ENCODE measurements around the gene FGF12. TPM values are rescaled to one million over a fixed set of nuclear protein-coding genes. Genes with fewer than 3 reads are reported as not detected.

FGF12 gene
- total RNA-seq, 1 donor from 2014 or later: not detected

- Mint-ChIP-seq H3K4me1 (ENCODE audit: low read depth) (no peaks in the 10 kb centered on the region), H3K27me3 (ENCODE audit: low read depth) (no peaks in the 10 kb centered on the region), H3K9me3 (no peaks in the 10 kb centered on the region), H3K36me3 (ENCODE audit: low read depth) (no peaks in the 10 kb centered on the region), H3K4me3 (ENCODE audit: low read depth) (no peak overlapping the region), H3K27ac (no peak overlapping the region)
- intact Hi-C loops (cut with micrococcal nuclease): no loop called here
- no peak for DNase-seq (ENCODE audit: low spot score)
These were observed 360.4 kb downstream of the FGF12 start for GRCh38 chr3:192366916-192367315.

GRCh38 chr3:192365571-192365970 lies 361.8 kb downstream of the FGF12 start:
- intact Hi-C loops (cut with micrococcal nuclease): no loop called here
- H3K9me3 Mint-ChIP-seq: no peaks in the 10 kb centered on the region
- DNase-seq (ENCODE audit: low spot score): no peak
- H3K27me3 Mint-ChIP-seq (ENCODE audit: low read depth): no peaks in the 10 kb centered on the region
- H3K4me1 Mint-ChIP-seq (ENCODE audit: low read depth): no peaks in the 10 kb centered on the region
- no peak overlapping the region for H3K27ac Mint-ChIP-seq
- H3K4me3 Mint-ChIP-seq (ENCODE audit: low read depth): no peak overlapping the region
- no peaks in the 10 kb centered on the region for H3K36me3 Mint-ChIP-seq (ENCODE audit: low read depth)

- no peaks in the 10 kb centered on the region for H3K4me1 Mint-ChIP-seq (ENCODE audit: low read depth)
These were observed 363.0 kb downstream of the FGF12 start for GRCh38 chr3:192364316-192364715.

GRCh38 chr3:192354687-192355086 lies 372.7 kb downstream of the FGF12 start:
- no peaks in the 10 kb centered on the region for H3K9me3 Mint-ChIP-seq
- no peak overlapping the region for H3K4me3 Mint-ChIP-seq (ENCODE audit: low read depth)
- no peaks in the 10 kb centered on the region for H3K36me3 Mint-ChIP-seq (ENCODE audit: low read depth)
- DNase-seq (ENCODE audit: low spot score): no peak
- H3K4me1 Mint-ChIP-seq (ENCODE audit: low read depth): no peaks in the 10 kb centered on the region
- no peaks in the 10 kb centered on the region for H3K27me3 Mint-ChIP-seq (ENCODE audit: low read depth)
- intact Hi-C loops (cut with micrococcal nuclease): no loop called here
- H3K27ac Mint-ChIP-seq: no peak overlapping the region

More at GRCh38 chr3:192364316-192364715, 363.0 kb downstream of the FGF12 start:
- intact Hi-C loops (cut with micrococcal nuclease): no loop called here
- Mint-ChIP-seq H3K9me3 (no peaks in the 10 kb centered on the region), H3K27me3 (ENCODE audit: low read depth) (no peaks in the 10 kb centered on the region), H3K36me3 (ENCODE audit: low read depth) (no peaks in the 10 kb centered on the region), H3K4me3 (ENCODE audit: low read depth) (no peak overlapping the region), H3K27ac (no peak overlapping the region)
- no peak for DNase-seq (ENCODE audit: low spot score)

GRCh38 chr3:192352142-192352541 lies 375.2 kb downstream of the FGF12 start:
- Mint-ChIP-seq H3K4me1 (ENCODE audit: low read depth) (no peaks in the 10 kb centered on the region), H3K4me3 (ENCODE audit: low read depth) (no peak overlapping the region), H3K36me3 (ENCODE audit: low read depth) (no peaks in the 10 kb centered on the region), H3K27ac (no peak overlapping the region), H3K9me3 (no peaks in the 10 kb centered on the region), H3K27me3 (ENCODE audit: low read depth) (no peaks in the 10 kb centered on the region)
- no peak for DNase-seq (ENCODE audit: low spot score)
- intact Hi-C loops (cut with micrococcal nuclease): no loop called here

GRCh38 chr3:192351441-192351840 lies 375.9 kb downstream of the FGF12 start:
- Mint-ChIP-seq H3K27ac (no peak overlapping the region), H3K4me1 (ENCODE audit: low read depth) (no peaks in the 10 kb centered on the region), H3K27me3 (ENCODE audit: low read depth) (no peaks in the 10 kb centered on the region), H3K4me3 (ENCODE audit: low read depth) (no peak overlapping the region), H3K9me3 (no peaks in the 10 kb centered on the region), H3K36me3 (ENCODE audit: low read depth) (no peaks in the 10 kb centered on the region)
- no peak for DNase-seq (ENCODE audit: low spot score)
- intact Hi-C loops (cut with micrococcal nuclease): no loop called here

GRCh38 chr3:192340031-192340430 lies 387.3 kb downstream of the FGF12 start:
- no peaks in the 10 kb centered on the region for H3K27me3 Mint-ChIP-seq (ENCODE audit: low read depth)
- intact Hi-C loops (cut with micrococcal nuclease): no loop called here
- no peaks in the 10 kb centered on the region for H3K36me3 Mint-ChIP-seq (ENCODE audit: low read depth)
- no peak overlapping the region for H3K27ac Mint-ChIP-seq
- DNase-seq (ENCODE audit: low spot score): no peak
- no peak overlapping the region for H3K4me3 Mint-ChIP-seq (ENCODE audit: low read depth)
- H3K9me3 Mint-ChIP-seq: no peaks in the 10 kb centered on the region
- no peaks in the 10 kb centered on the region for H3K4me1 Mint-ChIP-seq (ENCODE audit: low read depth)

GRCh38 chr3:192339214-192339613 lies 388.1 kb downstream of the FGF12 start:
- Mint-ChIP-seq H3K4me3 (ENCODE audit: low read depth) (no peak overlapping the region), H3K27me3 (ENCODE audit: low read depth) (no peaks in the 10 kb centered on the region), H3K27ac (no peak overlapping the region), H3K4me1 (ENCODE audit: low read depth) (no peaks in the 10 kb centered on the region), H3K9me3 (no peaks in the 10 kb centered on the region), H3K36me3 (ENCODE audit: low read depth) (no peaks in the 10 kb centered on the region)
- intact Hi-C loops (cut with micrococcal nuclease): no loop called here
- no peak for DNase-seq (ENCODE audit: low spot score)

GRCh38 chr3:192336286-192336685 lies 391.1 kb downstream of the FGF12 start:
- H3K4me1 Mint-ChIP-seq (ENCODE audit: low read depth): peaks cover 10% of the 10 kb centered on the region
- H3K27ac Mint-ChIP-seq: no peak overlapping the region
- H3K4me3 Mint-ChIP-seq (ENCODE audit: low read depth): no peak overlapping the region
- H3K36me3 Mint-ChIP-seq (ENCODE audit: low read depth): no peaks in the 10 kb centered on the region
- no peaks in the 10 kb centered on the region for H3K27me3 Mint-ChIP-seq (ENCODE audit: low read depth)
- DNase-seq (ENCODE audit: low spot score): no peak
- intact Hi-C loops (cut with micrococcal nuclease): no loop called here
- no peaks in the 10 kb centered on the region for H3K9me3 Mint-ChIP-seq

GRCh38 chr3:192332386-192333291 lies 394.7 kb downstream of the FGF12 start:
- Mint-ChIP-seq H3K4me1 (ENCODE audit: low read depth) (peaks cover 15% of the 10 kb centered on the region), H3K9me3 (no peaks in the 10 kb centered on the region), H3K4me3 (ENCODE audit: low read depth) (peak overlapping the region; percentile 23), H3K27ac (no peak overlapping the region), H3K27me3 (ENCODE audit: low read depth) (no peaks in the 10 kb centered on the region), H3K36me3 (ENCODE audit: low read depth) (no peaks in the 10 kb centered on the region)
- intact Hi-C loops (cut with micrococcal nuclease): no loop called here
- no peak for DNase-seq (ENCODE audit: low spot score)

- Mint-ChIP-seq H3K4me1 (ENCODE audit: low read depth) (peaks cover 15% of the 10 kb centered on the region), H3K27me3 (ENCODE audit: low read depth) (no peaks in the 10 kb centered on the region), H3K36me3 (ENCODE audit: low read depth) (no peaks in the 10 kb centered on the region), H3K27ac (no peak overlapping the region), H3K4me3 (ENCODE audit: low read depth) (peak overlapping the region; percentile 24), H3K9me3 (no peaks in the 10 kb centered on the region)
- intact Hi-C loops (cut with micrococcal nuclease): no loop called here
- no peak for DNase-seq (ENCODE audit: low spot score)
These were observed 395.5 kb downstream of the FGF12 start for GRCh38 chr3:192331749-192332385.

GRCh38 chr3:192326656-192327055 lies 400.7 kb downstream of the FGF12 start:
- no peaks in the 10 kb centered on the region for H3K27me3 Mint-ChIP-seq (ENCODE audit: low read depth)
- H3K27ac Mint-ChIP-seq: no peak overlapping the region
- DNase-seq (ENCODE audit: low spot score): no peak
- H3K36me3 Mint-ChIP-seq (ENCODE audit: low read depth): no peaks in the 10 kb centered on the region
- no peaks in the 10 kb centered on the region for H3K9me3 Mint-ChIP-seq
- H3K4me3 Mint-ChIP-seq (ENCODE audit: low read depth): no peak overlapping the region
- intact Hi-C loops (cut with micrococcal nuclease): no loop called here
- peaks cover 9% of the 10 kb centered on the region for H3K4me1 Mint-ChIP-seq (ENCODE audit: low read depth)

- Mint-ChIP-seq H3K4me3 (ENCODE audit: low read depth) (no peak overlapping the region), H3K4me1 (ENCODE audit: low read depth) (no peaks in the 10 kb centered on the region), H3K36me3 (ENCODE audit: low read depth) (no peaks in the 10 kb centered on the region), H3K9me3 (no peaks in the 10 kb centered on the region), H3K27ac (no peak overlapping the region), H3K27me3 (ENCODE audit: low read depth) (no peaks in the 10 kb centered on the region)
- intact Hi-C loops (cut with micrococcal nuclease): no loop called here
- DNase-seq (ENCODE audit: low spot score): no peak
These were observed 409.8 kb downstream of the FGF12 start for GRCh38 chr3:192317564-192317963.
